Measurements from ENCODE around the gene LMF1. TPM values are rescaled to one million over a fixed set of nuclear protein-coding genes. Genes with fewer than 3 reads are reported as not detected.

LMF1 gene
- total RNA-seq, 1 donor from 2014 or later = 26.2 TPM

DNA sequence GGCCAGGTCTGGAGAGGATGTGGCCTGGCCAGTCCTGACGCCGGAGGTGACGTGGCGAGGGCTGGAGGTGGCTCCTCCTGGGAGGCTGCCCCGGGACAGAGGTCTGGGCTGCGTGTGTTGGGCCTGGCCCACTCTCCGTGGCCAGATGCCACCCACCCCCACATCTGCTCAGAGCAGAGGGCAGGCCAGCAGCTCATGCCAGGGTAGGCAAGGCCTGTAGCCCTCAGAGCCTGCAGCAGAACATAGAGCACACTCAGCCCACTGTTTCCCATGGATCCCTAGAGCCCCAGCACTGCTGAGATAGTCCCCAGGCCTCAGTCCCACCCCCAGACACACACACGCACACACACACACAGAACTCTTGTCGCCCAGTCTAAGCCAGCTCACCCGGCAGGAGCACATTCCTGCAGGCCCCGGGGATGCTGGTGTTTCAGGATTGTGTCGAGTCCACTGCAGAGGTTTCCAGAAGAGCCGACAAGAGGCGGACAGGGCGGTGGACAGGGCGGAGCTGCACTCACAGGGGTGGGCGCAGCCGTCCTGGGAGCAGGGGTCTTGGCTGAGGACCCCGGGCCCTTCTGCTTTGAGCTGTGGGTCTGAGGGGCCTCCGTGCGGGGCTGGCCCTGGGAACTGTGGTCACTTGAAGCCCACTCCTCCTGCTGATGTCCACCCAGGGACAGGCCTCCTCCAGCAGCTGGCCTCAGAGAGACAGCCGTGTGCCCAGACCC, 44.1 kb upstream of the LMF1 start:
- H3K27me3 Mint-ChIP-seq = peaks cover 27% of the 10 kb centered on the region
- no peak overlapping the region for H3K27ac Mint-ChIP-seq
- H3K9me3 Mint-ChIP-seq (ENCODE audit: low read depth) = no peaks in the 10 kb centered on the region
- TF ChIP-seq, protein P1, sequence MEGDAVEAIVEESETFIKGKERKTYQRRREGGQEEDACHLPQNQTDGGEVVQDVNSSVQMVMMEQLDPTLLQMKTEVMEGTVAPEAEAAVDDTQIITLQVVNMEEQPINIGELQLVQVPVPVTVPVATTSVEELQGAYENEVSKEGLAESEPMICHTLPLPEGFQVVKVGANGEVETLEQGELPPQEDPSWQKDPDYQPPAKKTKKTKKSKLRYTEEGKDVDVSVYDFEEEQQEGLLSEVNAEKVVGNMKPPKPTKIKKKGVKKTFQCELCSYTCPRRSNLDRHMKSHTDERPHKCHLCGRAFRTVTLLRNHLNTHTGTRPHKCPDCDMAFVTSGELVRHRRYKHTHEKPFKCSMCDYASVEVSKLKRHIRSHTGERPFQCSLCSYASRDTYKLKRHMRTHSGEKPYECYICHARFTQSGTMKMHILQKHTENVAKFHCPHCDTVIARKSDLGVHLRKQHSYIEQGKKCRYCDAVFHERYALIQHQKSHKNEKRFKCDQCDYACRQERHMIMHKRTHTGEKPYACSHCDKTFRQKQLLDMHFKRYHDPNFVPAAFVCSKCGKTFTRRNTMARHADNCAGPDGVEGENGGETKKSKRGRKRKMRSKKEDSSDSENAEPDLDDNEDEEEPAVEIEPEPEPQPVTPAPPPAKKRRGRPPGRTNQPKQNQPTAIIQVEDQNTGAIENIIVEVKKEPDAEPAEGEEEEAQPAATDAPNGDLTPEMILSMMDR (IDR thresholded peaks at IDR 0.05; ENCODE audit: unreplicated experiment) = no peak
- H3K36me3 Mint-ChIP-seq (ENCODE audit: insufficient read depth) = no peaks in the 10 kb centered on the region
- peaks cover 2% of the 10 kb centered on the region for H3K4me1 Mint-ChIP-seq (ENCODE audit: low read depth)
- no peak for DNase-seq (ENCODE audit: low spot score, unreplicated experiment)
- no peak overlapping the region for H3K4me3 Mint-ChIP-seq (ENCODE audit: low read depth)

GRCh38 chr16:1014221-1014620, 43.4 kb upstream of the LMF1 start:
- TF ChIP-seq, protein P1 (IDR thresholded peaks at IDR 0.05; ENCODE audit: unreplicated experiment) = no peak
- peaks cover 23% of the 10 kb centered on the region for H3K27me3 Mint-ChIP-seq
- H3K27ac Mint-ChIP-seq = no peak overlapping the region
- H3K4me1 Mint-ChIP-seq (ENCODE audit: low read depth) = peaks cover 2% of the 10 kb centered on the region
- H3K9me3 Mint-ChIP-seq (ENCODE audit: low read depth) = no peaks in the 10 kb centered on the region
- H3K36me3 Mint-ChIP-seq (ENCODE audit: insufficient read depth) = no peaks in the 10 kb centered on the region
- no peak for DNase-seq (ENCODE audit: low spot score, unreplicated experiment)
- H3K4me3 Mint-ChIP-seq (ENCODE audit: low read depth) = no peak overlapping the region

DNA sequence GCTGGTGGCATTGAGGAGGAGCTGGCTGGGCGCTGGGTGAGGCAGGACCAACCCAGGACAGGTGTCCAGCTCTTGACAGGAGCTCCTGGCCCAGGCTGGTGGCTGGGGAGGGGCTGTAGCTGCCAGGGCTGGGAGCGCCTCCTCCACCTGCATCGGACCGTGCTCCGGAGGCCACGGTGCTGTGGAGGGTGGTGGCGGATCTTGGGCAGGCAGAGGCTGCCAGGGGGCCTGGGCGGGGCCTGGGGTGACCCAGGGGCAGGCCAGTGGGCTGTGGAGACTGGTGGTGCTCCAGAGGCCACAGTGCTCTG, 42.8 kb upstream of the LMF1 start:
- Mint-ChIP-seq H3K27ac (no peak overlapping the region), H3K4me3 (ENCODE audit: low read depth) (no peak overlapping the region), H3K9me3 (ENCODE audit: low read depth) (no peaks in the 10 kb centered on the region), H3K27me3 (peaks cover 19% of the 10 kb centered on the region), H3K36me3 (ENCODE audit: insufficient read depth) (no peaks in the 10 kb centered on the region), H3K4me1 (ENCODE audit: low read depth) (no peaks in the 10 kb centered on the region)
- no peak for DNase-seq (ENCODE audit: low spot score, unreplicated experiment)
- TF ChIP-seq, protein P1 (IDR thresholded peaks at IDR 0.05; ENCODE audit: unreplicated experiment) = no peak

GRCh38 chr16:1012722-1013592, 42.2 kb upstream of the LMF1 start:
- peaks cover 18% of the 10 kb centered on the region for H3K27me3 Mint-ChIP-seq
- no peak overlapping the region for H3K27ac Mint-ChIP-seq
- TF ChIP-seq, protein P1 (IDR thresholded peaks at IDR 0.05; ENCODE audit: unreplicated experiment) = no peak
- no peak for DNase-seq (ENCODE audit: low spot score, unreplicated experiment)
- no peaks in the 10 kb centered on the region for H3K4me1 Mint-ChIP-seq (ENCODE audit: low read depth)
- H3K9me3 Mint-ChIP-seq (ENCODE audit: low read depth) = no peaks in the 10 kb centered on the region
- no peaks in the 10 kb centered on the region for H3K36me3 Mint-ChIP-seq (ENCODE audit: insufficient read depth)
- H3K4me3 Mint-ChIP-seq (ENCODE audit: low read depth) = no peak overlapping the region

- H3K27ac Mint-ChIP-seq = no peak overlapping the region
- no peaks in the 10 kb centered on the region for H3K36me3 Mint-ChIP-seq (ENCODE audit: insufficient read depth)
- DNase-seq (ENCODE audit: low spot score, unreplicated experiment) = no peak
- H3K4me1 Mint-ChIP-seq (ENCODE audit: low read depth) = no peaks in the 10 kb centered on the region
- H3K4me3 Mint-ChIP-seq (ENCODE audit: low read depth) = no peak overlapping the region
- no peaks in the 10 kb centered on the region for H3K9me3 Mint-ChIP-seq (ENCODE audit: low read depth)
- TF ChIP-seq, protein P1 (IDR thresholded peaks at IDR 0.05; ENCODE audit: unreplicated experiment) = no peak
- H3K27me3 Mint-ChIP-seq = peaks cover 13% of the 10 kb centered on the region
These were observed 41.4 kb upstream of the LMF1 start for GRCh38 chr16:1012135-1012534.

Measured in progenitor cell of endocrine pancreas (in vitro differentiated cells).